K562 (cell line): ENCODE results near the gene SOX12. TPM values are rescaled to one million over a fixed set of nuclear protein-coding genes. Genes with fewer than 3 reads are reported as not detected.

Source experiments
- ATAC-seq: fragments of 200-7000 bp; cut with Tn5 transposase; 3 replicates; pipeline ENCODE4 v1.9.1; 2020; ENCODE audit warnings: moderate library complexity
- BruUV-seq: library from RNA; stranded (reverse); fragments of 400-500 nt; replicated peaks from 2 replicates; lab custom pipeline; 2021; lab: Mats Ljungman, UMichigan
- CTCF ChIA-PET: fragments of 300-600 bp; formaldehyde crosslinking; extraction: SDS; loops from one replicate; lab custom pipeline; 2021; ENCODE audit warnings: low intra/inter-chr PET ratio; lab: Yijun Ruan, JAX
- POLR2A ChIA-PET: fragments of 300-600, 350-650 bp; sonication (Branson Sonifier 250); formaldehyde crosslinking; extraction: SDS; loops from one replicate; lab custom pipeline; 2021; ENCODE audit warnings: antibody characterized with exemption, inconsistent platforms; lab: Yijun Ruan, JAX
- DNase-seq, 4 experiments: peaks; one replicate each; pipeline versions ENCODE4 v3.0.0 to v3.0.0-alpha.2; 2011 to 2018; ENCODE audit warnings: low spot score in 3 of 4, mixed read lengths in 3 of 4; ENCODE audit errors: extremely low read depth in 1 of 4
- FAIRE-seq: peaks from 2 replicates; lab custom pipeline; 2011; peaks lifted over from hg19 to GRCh38; lab: Jason Lieb, UNC
- H2AFZ ChIP-seq: 2 replicates; pipeline ENCODE4 v1.6.0; 2011; ENCODE audit warnings: low read depth, low read length, control low read depth, inconsistent platforms
- H3K27ac ChIP-seq: fragments of 200-600 bp; 3 replicates; pipeline ENCODE4 v1.8.0; 2011; ENCODE audit warnings: low read depth, mild to moderate bottlenecking, control low read depth, inconsistent platforms, low read length, moderate library complexity, mixed read lengths; ENCODE audit errors: extremely low read depth
- H3K27me3 ChIP-seq, 2 experiments: fragments of 300-600 bp in 1 of 2; 2 replicates in 1 of 2; 3 replicates in 1 of 2; pipeline versions ENCODE4 v1.6.0 to v1.8.0; 2011; ENCODE audit warnings: inconsistent platforms in 2 of 2, low read length in 2 of 2, mild to moderate bottlenecking in 1 of 2, mixed read lengths in 1 of 2, moderate library complexity in 1 of 2; ENCODE audit not compliant: control insufficient read depth in 2 of 2, insufficient read depth in 2 of 2
- H3K36me3 ChIP-seq: fragments of 300-600 bp; 3 replicates; pipeline ENCODE4 v1.8.0; 2011; ENCODE audit warnings: mild to moderate bottlenecking, low read length, inconsistent platforms; ENCODE audit not compliant: control insufficient read depth, insufficient read depth
- H3K4me1 ChIP-seq, 2 experiments: fragments of 200-600 bp in 1 of 2; replicated peaks in 1 of 2; 2 replicates in 1 of 2; 3 replicates in 1 of 2; pipeline versions ENCODE4 v1.5.1 to v1.8.0; 2011; ENCODE audit warnings: inconsistent platforms in 2 of 2, low read length in 2 of 2, mild to moderate bottlenecking in 1 of 2, mixed read lengths in 1 of 2, moderate library complexity in 1 of 2; ENCODE audit not compliant: control insufficient read depth in 2 of 2, insufficient read depth in 2 of 2
- H3K4me2 ChIP-seq: 2 replicates; pipeline ENCODE4 v1.6.1; 2011; ENCODE audit warnings: low read length, control low read depth, inconsistent platforms, mixed read lengths; ENCODE audit not compliant: insufficient read depth
- H3K4me3 ChIP-seq: fragments of 200-600 bp; sonication (generic), shearing (Covaris generic); 2 replicates; pipeline ENCODE4 v1.5.1; 2016; ENCODE audit warnings: control low read depth, inconsistent platforms
- H3K79me2 ChIP-seq: fragments of 200-600 bp; 3 replicates; pipeline ENCODE4 v1.8.0; 2011; ENCODE audit warnings: low read length, inconsistent platforms; ENCODE audit not compliant: control insufficient read depth, insufficient read depth
- H3K9ac ChIP-seq, 2 experiments: 2 replicates each; pipeline versions ENCODE4 v1.6.0 to v1.6.1; 2011; ENCODE audit warnings: low read depth in 2 of 2, low read length in 2 of 2, control low read depth in 1 of 2, inconsistent platforms in 1 of 2, mild to moderate bottlenecking in 1 of 2, mixed read lengths in 1 of 2; ENCODE audit not compliant: insufficient read depth in 1 of 2
- H3K9me1 ChIP-seq: one replicate; pipeline ENCODE4 v1.6.0; 2011; ENCODE audit warnings: inconsistent platforms, mild to moderate bottlenecking, low read length, moderate library complexity; ENCODE audit not compliant: control insufficient read depth, insufficient read depth
- H3K9me3 ChIP-seq: replicated peaks from 2 replicates; pipeline ENCODE4 v1.5.1; 2011; ENCODE audit warnings: low read depth, low read length, inconsistent platforms; ENCODE audit not compliant: control insufficient read depth, insufficient read depth
- H4K20me1 ChIP-seq: replicated peaks from 2 replicates; pipeline ENCODE4 v1.6.1; 2011; ENCODE audit warnings: low read length, inconsistent platforms, mixed read lengths; ENCODE audit not compliant: control insufficient read depth, insufficient read depth
- C11orf30 ChIP-seq: fragments of 450-650 bp; IDR thresholded peaks from 2 replicates; pipeline ENCODE4 v1.6.1; 2016; ENCODE audit warnings: low read depth, mild to moderate bottlenecking
- ETS1 ChIP-seq: conservative IDR thresholded peaks from 2 replicates; pipeline ENCODE4 v1.6.1; 2011; ENCODE audit warnings: low read depth, mild to moderate bottlenecking, low read length; ENCODE audit not compliant: control insufficient read depth
- FOXP4 ChIP-seq: sonication (generic); formaldehyde crosslinking; IDR thresholded peaks from 2 replicates; pipeline ENCODE4 v1.8.0; 2022; ENCODE audit warnings: mild to moderate bottlenecking, missing genetic modification reagents, borderline replicate concordance
- GABPB1 ChIP-seq: sonication (generic); formaldehyde crosslinking; IDR thresholded peaks from 2 replicates; pipeline ENCODE4 v1.8.0; 2022; ENCODE audit warnings: mild to moderate bottlenecking, missing genetic modification reagents
- GATAD2A ChIP-seq: fragments of 450-650 bp; IDR thresholded peaks from 2 replicates; pipeline ENCODE4 v1.6.1; 2017
- HNRNPH1 ChIP-seq: fragments of 200-400 bp; formaldehyde crosslinking; optimal IDR thresholded peaks from 2 replicates; pipeline ENCODE3; 2017; ENCODE audit warnings: low read depth, mild to moderate bottlenecking, low read length, moderate library complexity
- ILF3 ChIP-seq: fragments of 450-650 bp; IDR thresholded peaks from 2 replicates; pipeline ENCODE4 v1.6.1; 2018; ENCODE audit warnings: antibody characterized with exemption, mild to moderate bottlenecking, moderate library complexity, borderline replicate concordance
- KLF16 ChIP-seq: IDR thresholded peaks from 2 replicates; pipeline ENCODE4 v1.6.1; 2016; ENCODE audit warnings: antibody characterized with exemption
- NR2C2 ChIP-seq, 2 experiments: fragments of 200-800 bp in 1 of 2; sonication (Bioruptor generic) in 1 of 2; sonication (generic) in 1 of 2; formaldehyde crosslinking in 1 of 2; IDR thresholded peaks; 2 replicates each; pipeline versions ENCODE4 v1.6.1 to v1.8.0; 2016 to 2022; ENCODE audit warnings: mild to moderate bottlenecking in 1 of 2, missing compliant biosample characterization in 1 of 2, missing genetic modification characterization in 1 of 2, missing genetic modification reagents in 1 of 2
- PHF8 ChIP-seq: fragments of 200-600 bp; sonication (generic); IDR thresholded peaks from 2 replicates; pipeline ENCODE4 v1.6.1; 2012; ENCODE audit warnings: mixed run types, mild to moderate bottlenecking, inconsistent platforms, low read length, moderate library complexity, borderline replicate concordance
- RBM22 ChIP-seq: fragments of 200-400 bp; formaldehyde crosslinking; IDR thresholded peaks from 2 replicates; pipeline ENCODE4 v1.6.1; 2018; ENCODE audit warnings: low read length, low read depth; ENCODE audit not compliant: poor library complexity, severe bottlenecking
- SIN3A ChIP-seq, 2 experiments: fragments of 150-350 bp in 1 of 2; IDR thresholded peaks; 2 replicates each; pipeline ENCODE4 v1.6.1; 2011 to 2016; ENCODE audit warnings: borderline replicate concordance in 2 of 2, low read depth in 2 of 2, low read length in 2 of 2, mild to moderate bottlenecking in 2 of 2, moderate library complexity in 2 of 2; ENCODE audit not compliant: control insufficient read depth in 1 of 2
- SMARCC2 ChIP-seq: fragments of 450-650 bp; IDR thresholded peaks from 2 replicates; pipeline ENCODE4 v1.6.1; 2017; ENCODE audit warnings: antibody characterized with exemption, moderate library complexity, mild to moderate bottlenecking, low read depth
- TSC22D4 ChIP-seq: fragments of 450-650 bp; IDR thresholded peaks from 2 replicates; pipeline ENCODE4 v1.6.1; 2016; ENCODE audit warnings: missing genetic modification characterization, missing biosample characterization, control low read depth
- ZNF217 ChIP-seq: sonication (generic); formaldehyde crosslinking; IDR thresholded peaks from 2 replicates; pipeline ENCODE4 v1.8.0; 2022; ENCODE audit warnings: mild to moderate bottlenecking, missing genetic modification reagents
- ZZZ3 ChIP-seq: fragments of 450-650 bp; IDR thresholded peaks from 2 replicates; pipeline ENCODE4 v1.6.1; 2016; ENCODE audit warnings: antibody characterized with exemption, mild to moderate bottlenecking, moderate library complexity
- WGBS: fragments of 100-300 bp; shearing (Covaris generic); methylation state at CpG from one replicate; pipeline ENCODE4 v1.1.6; 2016; ENCODE audit warnings: low coverage, mixed read lengths; ENCODE audit not compliant: insufficient coverage; ENCODE audit errors: missing lambda C conversion rate; 5-methylcytosine and 5-hydroxymethylcytosine counted together
- in situ Hi-C: fragments of 300-500 bp; cut with MboI; formaldehyde crosslinking; loops from 4 replicates; pipeline ENCODE4 v1.15.0; 2018; ENCODE audit warnings: inconsistent platforms, mixed read lengths
- intact Hi-C: fragments of 100-400 bp; cut with micrococcal nuclease; formaldehyde crosslinking; loops from 2 replicates; pipeline ENCODE4 v1.14.2; 2022
- polyA plus RNA-seq, 8 experiments: library from polyadenylated mRNA; depleted of rRNA in 4 of 8; stranded (reverse) in 5 of 8; unstranded in 3 of 8; fragments of >200 nt; fragmentation: Nextera tagmentation in 2 of 8; fragmentation: Illumina TruSeq in 1 of 8; extraction: Ambion mirVana in 2 of 8; extraction: Trizol in 1 of 8; gene quantifications; 2 replicates each; pipeline versions ENCODE4 v1.2.1 to v1.2.3, GENCODE V29; 2011 to 2014; ENCODE audit warnings: inconsistent platforms in 1 of 8, missing spikeins in 1 of 8
- total RNA-seq, 7 experiments: library from RNA; depleted of rRNA in 6 of 7; stranded (reverse); fragments of >200 nt in 6 of 7; fragmentation: Illumina TruSeq in 2 of 7; extraction: Trizol in 2 of 7; gene quantifications; 2 replicates each; pipeline versions ENCODE4 v1.2.1 to v1.2.3, GENCODE V29; 2011 to 2021; ENCODE audit warnings: low replicate concordance in 1 of 7

SOX12 gene
- total and polyA plus RNA-seq, 9 of the 15 experiments (the other 6 are each of a cell fraction or from before 2014, with no cell fraction given) = 0.42 to 26.3 (median 2.6) TPM

- H3K9ac ChIP-seq = peak overlapping the region; percentile 77 to 97
- ChIA-PET CTCF (no interaction called here), POLR2A (interaction anchor here (0.6 to 1.2 kb wide), 3 partner anchors 11 to 22 kb away, joined by 3 to 5 read pairs (median 3); partner anchors contain the start of gene NRSN2)
- H3K4me2 ChIP-seq = peak overlapping the region; percentile 78; the same call in 1 of the 2 replicates
- H3K9me1 ChIP-seq = peaks cover 3% of the 10 kb centered on the region
- in situ Hi-C loops (no loop called here), intact Hi-C loops (loop anchor here (2.0 kb wide), 2 partner anchors 29 to 59 kb away; partner anchors contain the start of gene ZCCHC3)
- peak overlapping the region; percentile 95 for H3K27ac ChIP-seq
- peak overlapping the region; percentile 66; the same call in 1 of the 2 replicates for H2AFZ ChIP-seq
- H3K79me2 ChIP-seq = peaks cover 49% of the 10 kb centered on the region
- no peaks in the 10 kb centered on the region for H3K27me3 ChIP-seq
- peaks cover 30% of the 10 kb centered on the region; the same call in 2 of the 3 replicates for H3K36me3 ChIP-seq
- H3K4me3 ChIP-seq = peak overlapping the region; percentile 65
- peaks cover 16 to 57% of the 10 kb centered on the region in 2 experiments; a peak in 4 of 5 replicates for H3K4me1 ChIP-seq
- WGBS = 2% methylated on average over 40 of the region's 103 CpGs
- ATAC-seq (peak; percentile 2; the same call in 2 of the 3 replicates), DNase-seq (peak; percentile 48 to 67 (median 56)), FAIRE-seq (no peak)
- H3K9me3 ChIP-seq = no peaks in the 10 kb centered on the region
- H4K20me1 ChIP-seq = peaks cover 16% of the 10 kb centered on the region; the same call in 1 of the 2 replicates
- no TSS peak for BruUV-seq
- TF ChIP-seq C11orf30 (no peak), SMARCC2 (no peak), TSC22D4 (tag) (no peak), FOXP4 (CRISPR knock-in tag) (no peak), RBM22 (peak; percentile 24), ETS1 (peak; percentile 6; the same call in 1 of the 2 replicates), GATAD2A (no peak), ZZZ3 (no peak), ILF3 (no peak), SIN3A (IDR thresholded peaks at IDR 0.05; ENCODE audit: borderline replicate concordance in 2 of 2, control insufficient read depth in 1 of 2, low read depth in 2 of 2, low read length in 2 of 2) (peak; percentile 39 to 44; a peak in 3 of 4 replicates), GABPB1 (CRISPR knock-in tag) (peak; percentile 9; the same call in 1 of the 2 replicates), KLF16 (no peak), ZNF217 (CRISPR knock-in tag) (no peak), PHF8 (peak; percentile 60; the same call in 1 of the 2 replicates), HNRNPH1 (no peak), NR2C2 (CRISPR knock-in tag; IDR thresholded peaks at IDR 0.05) (no peak), NR2C2 (tag; IDR thresholded peaks at IDR 0.05) (0 out of 2 replicates have a peak, but pooled peaks have one; percentile 23)
Measured at GRCh38 chr20:325889-326644, 715 bp downstream of the SOX12 start.
